ENCODE measurements around the gene IFI27.

- TF ChIP-seq CTCF (IDR thresholded peaks at IDR 0.05; ENCODE audit: low read depth, low read length) (no peak), MYC (IDR thresholded peaks at IDR 0.05; ENCODE audit: low read depth, low read length) (no peak), POLR2A (IDR thresholded peaks at IDR 0.05; ENCODE audit: extremely low read depth, insufficient read length) (no peak), MAX (IDR thresholded peaks at IDR 0.05; ENCODE audit: low read depth, low read length) (no peak)
Measured at GRCh38 chr14:94123868-94124267, 13.3 kb downstream of the IFI27 start.
